SJCRH30 (cell line): Measurements from ENCODE around the gene ACTL7B. TPM values are rescaled to one million over a fixed set of nuclear protein-coding genes. Genes with fewer than 3 reads are reported as not detected.
"Not testable (repeated sequence)": the region's sequence is repeated elsewhere in the genome, so short reads cannot be mapped to it uniquely, and the experiment has no call there.

ENCODE experiments used
- DNase-seq, 2 experiments: peaks; one replicate each; pipeline ENCODE4 v3.0.0-alpha.2; 2015 to 2020
- H3K27ac ChIP-seq: fragments of 250-450 bp; sonication (Bioruptor Pico); 2 replicates; pipeline ENCODE4 v1.5.1; 2020; ENCODE audit warnings: mild to moderate bottlenecking, moderate library complexity
- H3K27me3 ChIP-seq: fragments of 250-450 bp; sonication (Bioruptor Pico); 2 replicates; pipeline ENCODE4 v1.5.1; 2020; ENCODE audit warnings: mild to moderate bottlenecking, moderate library complexity
- H3K36me3 ChIP-seq: fragments of 250-450 bp; sonication (Bioruptor Pico); 2 replicates; pipeline ENCODE4 v1.5.1; 2020; ENCODE audit warnings: mild to moderate bottlenecking, moderate library complexity
- H3K4me1 ChIP-seq: fragments of 250-450 bp; sonication (Bioruptor Pico); 2 replicates; pipeline ENCODE4 v1.5.1; 2020; ENCODE audit warnings: mild to moderate bottlenecking, moderate library complexity
- H3K4me3 ChIP-seq: fragments of 250-450 bp; sonication (Bioruptor Pico); 2 replicates; pipeline ENCODE4 v1.5.1; 2020; ENCODE audit warnings: mild to moderate bottlenecking, moderate library complexity
- H3K9me3 ChIP-seq: fragments of 250-450 bp; sonication (Bioruptor Pico); replicated peaks from 2 replicates; pipeline ENCODE4 v1.5.1; 2020; ENCODE audit warnings: mild to moderate bottlenecking, moderate library complexity
- total RNA-seq: library from RNA; depleted of rRNA; stranded (reverse); fragments of >200 nt; shearing (Covaris generic); gene quantifications from 2 replicates; pipeline ENCODE4 v1.2.3, GENCODE V29; 2014; rRNA removed

Gene ACTL7B, protein sequence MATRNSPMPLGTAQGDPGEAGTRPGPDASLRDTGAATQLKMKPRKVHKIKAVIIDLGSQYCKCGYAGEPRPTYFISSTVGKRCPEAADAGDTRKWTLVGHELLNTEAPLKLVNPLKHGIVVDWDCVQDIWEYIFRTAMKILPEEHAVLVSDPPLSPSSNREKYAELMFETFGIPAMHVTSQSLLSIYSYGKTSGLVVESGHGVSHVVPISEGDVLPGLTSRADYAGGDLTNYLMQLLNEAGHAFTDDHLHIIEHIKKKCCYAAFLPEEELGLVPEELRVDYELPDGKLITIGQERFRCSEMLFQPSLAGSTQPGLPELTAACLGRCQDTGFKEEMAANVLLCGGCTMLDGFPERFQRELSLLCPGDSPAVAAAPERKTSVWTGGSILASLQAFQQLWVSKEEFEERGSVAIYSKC
- total RNA-seq: not detected in 2 replicates

GRCh38 chr9:108855888-108856287 lies at the start of gene ACTL7B:
Gene ACTL7B, minus strand, starts transcription at chr9:108855986. Its CDS starts 56 bp downstream, at chr9:108855930.
- Histone ChIP-seq H3K27ac (no peak within 1 kb of the TSS), H3K9me3 (no peaks in the 10 kb centered on the region), H3K27me3 (no peaks in the 10 kb centered on the region), H3K36me3 (no peaks in the 10 kb centered on the region), H3K4me1 (no peaks in the 10 kb centered on the region), H3K4me3 (0 out of 2 replicates have a peak within 1 kb of the TSS, but pooled peaks have one; percentile 18)
- no peak for DNase-seq

- Histone ChIP-seq H3K9me3 (no peaks in the 10 kb centered on the region), H3K4me1 (peaks cover 14% of the 10 kb centered on the region), H3K27me3 (no peaks in the 10 kb centered on the region), H3K27ac (no peak overlapping the region), H3K36me3 (peaks cover 45% of the 10 kb centered on the region), H3K4me3 (no peak overlapping the region)
- DNase-seq: no peak
These were observed 49.7 kb upstream of the ACTL7B start for GRCh38 chr9:108905494-108905893.

GRCh38 chr9:108904161-108904560 lies 48.4 kb upstream of the ACTL7B start:
- Histone ChIP-seq H3K4me3 (no peak overlapping the region), H3K36me3 (peaks cover 50% of the 10 kb centered on the region), H3K27me3 (no peaks in the 10 kb centered on the region), H3K4me1 (peaks cover 14% of the 10 kb centered on the region), H3K9me3 (no peaks in the 10 kb centered on the region), H3K27ac (no peak overlapping the region)
- DNase-seq: no peak

- no peak overlapping the region for H3K27ac ChIP-seq
- H3K36me3 ChIP-seq: peaks cover 50% of the 10 kb centered on the region
- no peaks in the 10 kb centered on the region for H3K27me3 ChIP-seq
- DNase-seq: peak in 1 of 2 experiments; percentile 37
- no peaks in the 10 kb centered on the region for H3K9me3 ChIP-seq
- H3K4me3 ChIP-seq: no peak overlapping the region
- peaks cover 14% of the 10 kb centered on the region for H3K4me1 ChIP-seq
These were observed 47.8 kb upstream of the ACTL7B start for GRCh38 chr9:108903420-108904103.

DNA sequence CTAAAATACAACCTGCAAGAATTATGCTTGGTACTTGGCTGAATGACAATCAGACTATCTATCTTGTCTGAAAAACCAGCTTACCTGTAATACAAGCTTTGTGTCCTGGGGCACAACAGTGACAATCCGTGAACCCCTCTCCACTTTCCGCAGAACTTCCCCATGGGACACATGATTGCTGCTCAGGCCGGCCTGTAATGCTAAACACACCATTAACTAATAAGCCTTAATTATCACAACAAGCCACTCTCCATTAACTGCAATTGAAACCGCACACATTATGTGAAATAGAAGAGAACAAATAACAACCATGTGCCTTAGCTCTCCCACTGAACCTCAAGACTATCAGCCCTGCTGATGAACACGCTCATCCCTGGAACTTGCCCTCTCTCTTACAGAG lies 44.4 kb upstream of the ACTL7B start:
- Histone ChIP-seq H3K4me3 (no peak overlapping the region), H3K27me3 (no peaks in the 10 kb centered on the region), H3K36me3 (peaks cover 42% of the 10 kb centered on the region), H3K27ac (no peak overlapping the region), H3K9me3 (no peaks in the 10 kb centered on the region), H3K4me1 (peaks cover 14% of the 10 kb centered on the region)
- no peak for DNase-seq

DNA sequence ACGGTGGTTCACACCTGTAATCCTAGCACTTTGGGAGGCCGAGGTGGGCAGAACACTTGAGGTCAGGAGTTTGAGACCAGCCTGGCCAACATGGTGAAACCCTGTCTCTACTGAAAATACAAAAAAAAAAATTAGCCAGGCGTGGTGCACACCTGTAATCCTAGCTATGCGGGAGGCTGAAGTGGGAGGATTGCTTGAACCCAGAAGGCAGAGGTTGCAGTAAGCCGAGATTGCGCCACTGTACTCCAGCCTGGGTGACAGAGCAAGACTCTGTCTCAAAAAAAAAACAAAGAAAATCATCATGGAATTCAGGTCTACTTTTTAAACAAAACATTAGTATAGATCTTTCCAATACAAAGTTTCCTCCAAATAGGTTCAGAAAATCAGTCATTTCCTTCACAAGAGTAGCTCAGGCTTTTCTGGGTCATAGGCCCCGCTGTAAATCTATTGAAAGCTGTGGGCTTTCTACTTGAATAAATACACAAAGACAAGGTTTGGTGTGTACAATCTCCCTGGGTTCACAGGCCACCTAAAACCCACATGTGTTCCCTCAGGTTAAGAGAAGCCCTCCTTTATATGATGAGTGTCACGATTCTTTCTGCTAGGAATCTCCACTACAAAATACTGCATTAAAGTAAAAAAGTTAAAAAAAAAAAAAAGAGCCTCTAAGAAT lies 43.4 kb upstream of the ACTL7B start:
- H3K9me3 ChIP-seq, DNase-seq: not testable (repeated sequence)
- peaks cover 42% of the 10 kb centered on the region for H3K36me3 ChIP-seq

GRCh38 chr9:108897324-108898096 lies 41.7 kb upstream of the ACTL7B start:
- Histone ChIP-seq H3K4me1 (no peaks in the 10 kb centered on the region), H3K27ac (no peak overlapping the region), H3K27me3 (no peaks in the 10 kb centered on the region), H3K9me3 (no peaks in the 10 kb centered on the region), H3K36me3 (peaks cover 31% of the 10 kb centered on the region), H3K4me3 (no peak overlapping the region)
- no peak for DNase-seq

More for the DNA sequence above, 43.4 kb upstream of the ACTL7B start:
- not testable (repeated sequence) for H3K4me3 ChIP-seq, H3K27me3 ChIP-seq, H3K4me1 ChIP-seq, H3K27ac ChIP-seq

DNA sequence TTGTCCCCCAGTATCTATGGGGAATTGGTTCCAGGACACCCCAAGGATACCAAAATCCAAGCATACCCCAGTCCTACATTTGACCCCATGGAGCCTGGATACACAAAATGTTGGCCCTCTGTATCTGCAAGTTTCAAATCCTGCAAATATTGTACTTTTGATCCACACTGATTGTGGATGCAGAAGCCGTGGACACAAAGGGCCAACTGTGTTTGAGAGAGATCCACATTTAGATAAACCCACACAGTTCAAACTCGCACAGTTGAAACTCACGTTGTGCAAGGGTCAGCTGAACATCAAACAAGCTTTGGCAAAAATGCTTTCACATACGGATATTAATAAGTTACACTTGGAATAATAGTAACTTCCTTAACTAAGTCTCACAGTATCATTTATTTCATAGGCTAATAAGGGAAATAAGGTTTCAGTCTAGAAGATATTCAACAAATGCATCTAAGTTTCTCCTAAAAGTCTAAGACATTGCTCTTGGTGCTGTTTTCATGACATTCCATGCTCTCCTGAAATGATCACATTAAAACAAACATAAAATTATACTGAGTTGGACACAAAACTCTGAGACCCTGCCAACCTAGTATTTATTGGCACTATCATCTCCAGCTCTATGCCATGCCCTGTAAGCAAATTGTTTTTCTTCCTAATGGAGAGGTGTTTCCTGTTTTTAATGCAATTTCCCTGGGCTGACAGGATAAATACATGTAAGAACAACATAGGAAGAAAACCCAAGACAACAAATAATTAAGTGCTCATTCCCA lies 38.6 kb upstream of the ACTL7B start:
- no peak overlapping the region for H3K27ac ChIP-seq
- no peaks in the 10 kb centered on the region for H3K27me3 ChIP-seq
- H3K9me3 ChIP-seq: no peaks in the 10 kb centered on the region
- peaks cover 19% of the 10 kb centered on the region for H3K36me3 ChIP-seq
- H3K4me1 ChIP-seq: no peaks in the 10 kb centered on the region
- DNase-seq: no peak
- no peak overlapping the region for H3K4me3 ChIP-seq

GRCh38 chr9:108889649-108890067 lies 33.9 kb upstream of the ACTL7B start:
- Histone ChIP-seq H3K4me3 (no peak overlapping the region), H3K9me3 (no peaks in the 10 kb centered on the region), H3K4me1 (peaks cover 11% of the 10 kb centered on the region), H3K36me3 (peaks cover 15% of the 10 kb centered on the region), H3K27me3 (no peaks in the 10 kb centered on the region), H3K27ac (no peak overlapping the region)
- peak in 1 of 2 experiments; percentile 14 for DNase-seq

DNA sequence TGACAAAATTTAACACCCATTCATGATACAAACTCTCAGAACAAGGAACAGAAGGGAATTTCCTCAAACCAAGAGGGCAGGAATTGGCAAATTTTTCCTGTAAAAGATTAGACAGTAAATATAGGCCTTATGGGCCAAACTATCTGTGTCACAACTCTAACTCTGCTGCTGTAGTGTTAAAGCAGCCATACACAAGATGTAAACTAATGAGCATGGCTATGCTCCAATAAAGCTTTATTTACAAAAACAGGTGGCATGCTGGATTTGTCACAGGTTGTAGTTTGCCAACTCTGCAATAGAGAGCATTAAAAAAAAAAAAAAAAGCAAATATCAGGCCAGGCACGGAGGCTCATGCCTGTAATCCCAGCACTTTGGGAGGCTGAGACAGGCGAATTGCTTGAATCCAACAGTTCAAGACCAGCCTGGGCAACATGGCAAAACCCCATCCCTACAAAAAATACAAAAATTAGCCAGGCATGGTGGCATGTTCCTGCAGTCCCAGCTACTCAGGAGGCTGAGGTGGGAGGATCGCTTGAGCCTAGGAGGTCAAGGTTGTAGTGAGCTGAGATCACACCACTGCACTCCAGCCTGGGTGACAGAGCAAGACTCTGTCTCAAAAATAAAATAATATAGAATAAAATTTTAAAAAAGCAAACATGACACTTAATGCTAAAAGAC lies 30.9 kb upstream of the ACTL7B start:
- peaks cover 11% of the 10 kb centered on the region for H3K4me1 ChIP-seq
- peak in 1 of 2 experiments; percentile 22 for DNase-seq
- H3K27ac ChIP-seq: peak overlapping the region; percentile 47; the same call in 1 of the 2 replicates
- not testable (repeated sequence) for H3K4me3 ChIP-seq, H3K9me3 ChIP-seq, H3K27me3 ChIP-seq
- H3K36me3 ChIP-seq: peaks cover 14% of the 10 kb centered on the region

GRCh38 chr9:108885643-108886348 lies 30.0 kb upstream of the ACTL7B start:
- H3K4me3 ChIP-seq: no peak overlapping the region
- peak; percentile 86 to 94 for DNase-seq
- no peaks in the 10 kb centered on the region for H3K27me3 ChIP-seq
- peak overlapping the region; percentile 47; the same call in 1 of the 2 replicates for H3K27ac ChIP-seq
- no peaks in the 10 kb centered on the region for H3K9me3 ChIP-seq
- H3K36me3 ChIP-seq: peaks cover 18% of the 10 kb centered on the region
- H3K4me1 ChIP-seq: peaks cover 11% of the 10 kb centered on the region

DNA sequence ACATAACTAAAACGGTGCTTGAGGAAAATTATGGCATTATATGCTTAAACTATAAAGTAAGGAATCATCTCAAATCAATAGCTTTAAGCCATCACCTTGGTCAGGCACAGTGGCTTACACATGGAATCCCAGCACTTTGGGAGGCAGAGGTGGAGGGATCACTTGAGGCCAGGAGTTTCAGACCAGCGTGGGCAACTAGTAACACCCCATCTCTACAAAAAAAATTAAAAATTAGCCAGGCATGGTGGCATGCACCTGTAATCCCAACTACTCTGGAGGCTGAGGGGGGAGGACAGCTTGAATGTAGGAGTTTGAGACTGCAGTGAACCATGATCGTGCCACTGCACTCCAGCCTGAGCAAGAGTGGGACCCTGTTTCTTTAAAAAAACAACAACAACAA lies 28.9 kb upstream of the ACTL7B start:
- H3K27me3 ChIP-seq: no peaks in the 10 kb centered on the region
- H3K36me3 ChIP-seq: peaks cover 23% of the 10 kb centered on the region
- H3K4me1 ChIP-seq: peaks cover 11% of the 10 kb centered on the region
- no peak overlapping the region for H3K27ac ChIP-seq
- no peaks in the 10 kb centered on the region for H3K9me3 ChIP-seq
- H3K4me3 ChIP-seq: no peak overlapping the region
- no peak for DNase-seq

- Histone ChIP-seq H3K27me3 (no peaks in the 10 kb centered on the region), H3K36me3 (peaks cover 31% of the 10 kb centered on the region), H3K9me3 (no peaks in the 10 kb centered on the region), H3K4me1 (peaks cover 11% of the 10 kb centered on the region), H3K27ac (no peak overlapping the region), H3K4me3 (no peak overlapping the region)
- DNase-seq: no peak
These were observed 27.3 kb upstream of the ACTL7B start for GRCh38 chr9:108883085-108883484.
